AG10803 (cell line): ENCODE data around the gene SLC1A4.
A peak's percentile ranks its signal among the peaks of the same experiment; 100 is the strongest.

Source experiments
- DNase-seq: peaks from one replicate; pipeline ENCODE4 v3.0.0; 2010; ENCODE audit warnings: low read depth
- H3K4me3 ChIP-seq: 2 replicates; pipeline ENCODE4 v1.5.1; 2011; ENCODE audit warnings: mild to moderate bottlenecking, low read length, control low read depth
- TF ChIP-seq, protein P1 (sequence below): conservative IDR thresholded peaks from 2 replicates; pipeline ENCODE4 v1.5.1; 2011; ENCODE audit warnings: mild to moderate bottlenecking, low read length, control low read depth, inconsistent platforms

SLC1A4 gene

GRCh38 chr2:65020943-65021528, 31.8 kb downstream of the SLC1A4 start:
- TF ChIP-seq, protein P1, sequence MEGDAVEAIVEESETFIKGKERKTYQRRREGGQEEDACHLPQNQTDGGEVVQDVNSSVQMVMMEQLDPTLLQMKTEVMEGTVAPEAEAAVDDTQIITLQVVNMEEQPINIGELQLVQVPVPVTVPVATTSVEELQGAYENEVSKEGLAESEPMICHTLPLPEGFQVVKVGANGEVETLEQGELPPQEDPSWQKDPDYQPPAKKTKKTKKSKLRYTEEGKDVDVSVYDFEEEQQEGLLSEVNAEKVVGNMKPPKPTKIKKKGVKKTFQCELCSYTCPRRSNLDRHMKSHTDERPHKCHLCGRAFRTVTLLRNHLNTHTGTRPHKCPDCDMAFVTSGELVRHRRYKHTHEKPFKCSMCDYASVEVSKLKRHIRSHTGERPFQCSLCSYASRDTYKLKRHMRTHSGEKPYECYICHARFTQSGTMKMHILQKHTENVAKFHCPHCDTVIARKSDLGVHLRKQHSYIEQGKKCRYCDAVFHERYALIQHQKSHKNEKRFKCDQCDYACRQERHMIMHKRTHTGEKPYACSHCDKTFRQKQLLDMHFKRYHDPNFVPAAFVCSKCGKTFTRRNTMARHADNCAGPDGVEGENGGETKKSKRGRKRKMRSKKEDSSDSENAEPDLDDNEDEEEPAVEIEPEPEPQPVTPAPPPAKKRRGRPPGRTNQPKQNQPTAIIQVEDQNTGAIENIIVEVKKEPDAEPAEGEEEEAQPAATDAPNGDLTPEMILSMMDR, result no peak
- no peak for DNase-seq
- H3K4me3 ChIP-seq, result no peak overlapping the region

GRCh38 chr2:65021709-65022108, 32.5 kb downstream of the SLC1A4 start:
- no peak overlapping the region for H3K4me3 ChIP-seq
- TF ChIP-seq, protein P1, result no peak
- no peak for DNase-seq

GRCh38 chr2:65022189-65022588, 33.0 kb downstream of the SLC1A4 start:
- no peak overlapping the region for H3K4me3 ChIP-seq
- TF ChIP-seq, protein P1, result no peak
- DNase-seq, result no peak

DNA sequence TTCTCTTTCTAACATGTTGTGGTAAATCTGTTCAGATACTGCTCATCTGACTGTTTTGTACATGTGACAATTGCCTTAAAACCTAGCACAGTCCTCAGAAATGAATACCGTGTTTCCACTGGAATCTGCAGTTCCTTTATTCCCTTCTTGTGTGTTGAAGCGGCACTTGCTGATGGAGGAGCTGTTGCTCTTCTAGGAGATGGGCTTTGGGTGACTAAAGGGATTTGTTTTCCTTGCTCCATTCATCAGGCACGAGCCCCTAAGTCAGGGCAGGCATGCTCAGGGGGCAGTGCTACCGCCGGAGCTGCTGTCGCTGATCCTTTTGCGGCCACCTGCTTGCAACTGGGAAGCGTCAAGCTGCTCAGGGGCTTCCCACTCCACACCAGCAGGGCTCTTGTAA, 34.5 kb downstream of the SLC1A4 start:
- TF ChIP-seq, protein P1, result no peak
- no peak for DNase-seq
- H3K4me3 ChIP-seq, result no peak overlapping the region

- TF ChIP-seq, protein P1, result no peak
- H3K4me3 ChIP-seq, result no peak overlapping the region
- peak; percentile 94 for DNase-seq
These were observed 35.1 kb downstream of the SLC1A4 start for GRCh38 chr2:65024149-65024829.

- TF ChIP-seq, protein P1, result no peak
- no peak for DNase-seq
- H3K4me3 ChIP-seq, result no peak overlapping the region
These were observed 36.4 kb downstream of the SLC1A4 start for GRCh38 chr2:65025453-65026123.

DNA sequence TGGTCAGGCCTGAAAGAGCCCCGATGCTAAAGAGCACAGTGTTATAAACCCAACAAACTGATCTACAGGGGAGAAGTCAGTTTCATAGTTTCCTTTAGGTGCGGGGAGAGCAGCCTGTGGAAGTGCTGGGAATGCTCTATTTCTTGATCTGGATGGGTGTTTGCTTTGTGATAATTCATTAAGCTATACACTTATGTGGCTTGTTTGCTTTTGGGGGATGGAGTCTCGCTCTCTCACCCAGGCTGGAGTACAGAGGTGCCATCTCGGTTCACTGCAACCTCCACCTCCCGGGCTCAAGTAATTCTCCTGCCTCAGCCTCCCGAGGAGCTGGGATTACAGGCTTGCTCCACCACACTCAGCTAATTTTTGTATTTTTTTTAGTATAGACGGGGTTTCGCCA, 37.0 kb downstream of the SLC1A4 start:
- DNase-seq, result no peak
- TF ChIP-seq, protein P1, result no peak
- no peak overlapping the region for H3K4me3 ChIP-seq
